PC-9 (cell line): Measurements from ENCODE around the gene TCP11L2.

Experiments
- EZH2 ChIP-seq: fragments of 200-600 bp; sonication (generic); IDR thresholded peaks from 2 replicates; pipeline ENCODE4 v1.8.0; 2017; ENCODE audit warnings: antibody characterized with exemption, low read depth
- TF ChIP-seq, protein P1 (sequence below): fragments of 200-600 bp; sonication (generic); conservative IDR thresholded peaks from 2 replicates; pipeline ENCODE4 v1.6.1; 2017; ENCODE audit warnings: mixed run types, antibody characterized with exemption, mild to moderate bottlenecking, moderate library complexity

DNA sequence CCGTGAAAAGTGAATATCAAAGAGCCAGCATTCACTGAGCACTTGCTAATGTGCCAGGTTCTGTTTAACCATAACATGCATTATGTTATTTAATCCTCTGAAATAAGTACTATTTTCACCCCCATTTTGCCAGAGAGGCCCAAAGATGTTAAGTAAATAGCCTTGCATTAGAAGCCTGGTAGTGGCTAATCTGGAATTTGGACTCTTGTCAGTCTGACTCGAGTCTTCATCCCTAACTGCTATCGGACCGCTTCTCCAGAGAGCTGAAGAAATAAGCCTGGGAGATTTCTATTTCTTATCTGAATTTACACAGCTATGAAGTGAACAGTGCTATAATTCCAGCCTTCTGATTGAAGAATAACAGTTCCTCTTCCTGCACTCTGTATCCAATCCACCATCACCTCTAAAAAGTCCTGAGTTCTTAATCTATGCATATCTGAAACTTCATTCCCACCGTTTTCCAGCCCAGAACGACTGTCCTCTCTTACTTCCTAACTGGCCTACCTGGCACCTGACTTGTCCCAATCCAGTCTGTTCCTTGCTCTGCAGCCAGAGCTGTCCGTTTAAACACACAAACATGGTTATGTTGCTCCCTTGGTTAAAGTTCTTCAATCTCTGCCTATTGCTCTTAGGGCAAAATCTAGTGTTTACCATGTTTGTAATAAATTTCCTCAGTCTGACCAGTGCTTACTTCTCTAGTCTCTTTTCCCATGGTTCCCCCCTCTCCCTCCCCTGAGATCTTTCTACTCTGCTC, 57.3 kb downstream of the TCP11L2 start:
- TF ChIP-seq, protein P1, sequence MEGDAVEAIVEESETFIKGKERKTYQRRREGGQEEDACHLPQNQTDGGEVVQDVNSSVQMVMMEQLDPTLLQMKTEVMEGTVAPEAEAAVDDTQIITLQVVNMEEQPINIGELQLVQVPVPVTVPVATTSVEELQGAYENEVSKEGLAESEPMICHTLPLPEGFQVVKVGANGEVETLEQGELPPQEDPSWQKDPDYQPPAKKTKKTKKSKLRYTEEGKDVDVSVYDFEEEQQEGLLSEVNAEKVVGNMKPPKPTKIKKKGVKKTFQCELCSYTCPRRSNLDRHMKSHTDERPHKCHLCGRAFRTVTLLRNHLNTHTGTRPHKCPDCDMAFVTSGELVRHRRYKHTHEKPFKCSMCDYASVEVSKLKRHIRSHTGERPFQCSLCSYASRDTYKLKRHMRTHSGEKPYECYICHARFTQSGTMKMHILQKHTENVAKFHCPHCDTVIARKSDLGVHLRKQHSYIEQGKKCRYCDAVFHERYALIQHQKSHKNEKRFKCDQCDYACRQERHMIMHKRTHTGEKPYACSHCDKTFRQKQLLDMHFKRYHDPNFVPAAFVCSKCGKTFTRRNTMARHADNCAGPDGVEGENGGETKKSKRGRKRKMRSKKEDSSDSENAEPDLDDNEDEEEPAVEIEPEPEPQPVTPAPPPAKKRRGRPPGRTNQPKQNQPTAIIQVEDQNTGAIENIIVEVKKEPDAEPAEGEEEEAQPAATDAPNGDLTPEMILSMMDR = no peak
- no peak for TF ChIP-seq EZH2
